Vagina (tissue), 2 donors: ENCODE results near the gene PTH. TPM values are rescaled to one million over a fixed set of nuclear protein-coding genes. Genes with fewer than 3 reads are reported as not detected.

Source experiments
- DNase-seq, 2 donors: peaks; one replicate each; pipeline ENCODE4 v3.0.0-alpha.2; 2017; ENCODE audit errors: extremely low spot score in 2 of 2
- H3K27ac ChIP-seq: fragments of 200-600 bp; sonication (generic); one replicate; pipeline ENCODE4 v1.5.1; 2019
- H3K27me3 ChIP-seq: fragments of 200-600 bp; sonication (generic); one replicate; pipeline ENCODE4 v1.5.1; 2019
- H3K36me3 ChIP-seq, 2 donors: fragments of 200-600 bp; sonication (generic); one replicate each; pipeline ENCODE4 v1.5.1; 2017 to 2019
- H3K4me1 ChIP-seq: fragments of 200-600 bp; sonication (generic); one replicate; pipeline ENCODE4 v1.5.1; 2019
- H3K4me3 ChIP-seq, 2 donors: fragments of 200-600 bp; sonication (generic); 1 replicate in 1 of 2; 2 replicates in 1 of 2; pipeline ENCODE4 v1.5.1; 2016 to 2019
- H3K9me3 ChIP-seq: fragments of 200-600 bp; sonication (generic); one replicate; pipeline ENCODE4 v1.5.1; 2019
- CTCF ChIP-seq, 3 experiments: fragments of 450-650 bp in 2 of 3; fragments of 200-600 bp in 1 of 3; sonication (generic) in 1 of 3; IDR thresholded peaks; one replicate each; pipeline ENCODE4 v1.5.1; 2017 to 2019; ENCODE audit warnings: antibody characterized with exemption in 3 of 3, mild to moderate bottlenecking in 2 of 3, moderate library complexity in 2 of 3
- POLR2A ChIP-seq, 2 donors: fragments of 450-650 bp; IDR thresholded peaks; one replicate each; pipeline ENCODE4 v1.6.1; 2017; ENCODE audit warnings: antibody characterized with exemption in 2 of 2, mild to moderate bottlenecking in 2 of 2, moderate library complexity in 2 of 2
- POLR2AphosphoS5 ChIP-seq, 2 donors: sonication (generic); formaldehyde crosslinking; IDR thresholded peaks; one replicate each; pipeline ENCODE4 v1.9.0; 2017; ENCODE audit warnings: antibody characterized with exemption in 2 of 2, mild to moderate bottlenecking in 2 of 2, low read depth in 1 of 2; ENCODE audit not compliant: insufficient read depth in 1 of 2
- intact Hi-C: fragments of 100-400 bp; cut with DNase I; formaldehyde crosslinking; loops from one replicate; pipeline ENCODE4 v1.15.1; 2023
- total RNA-seq: library from RNA; depleted of rRNA; stranded (reverse); fragments of >200 nt; gene quantifications from one replicate; pipeline ENCODE4 v1.2.3, GENCODE V29; 2016

Gene PTH
- total RNA-seq, 1 donor from 2014 or later, result not detected

- Histone ChIP-seq H3K4me3 (no peak overlapping the region), H3K27me3 (no peaks in the 10 kb centered on the region), H3K36me3 (no peaks in the 10 kb centered on the region), H3K4me1 (peaks cover 23% of the 10 kb centered on the region), H3K9me3 (no peaks in the 10 kb centered on the region), H3K27ac (no peak overlapping the region)
- DNase-seq, result no peak
- intact Hi-C loops, result no loop called here
- TF ChIP-seq POLR2AphosphoS5 (IDR thresholded peaks at IDR 0.05; ENCODE audit: insufficient read depth in 1 of 2, low read depth in 1 of 2) (no peak), CTCF (IDR thresholded peaks at IDR 0.05) (no peak), POLR2A (IDR thresholded peaks at IDR 0.05) (no peak)
Measured at GRCh38 chr11:13461291-13461690, 34.5 kb downstream of the PTH start.

GRCh38 chr11:13450832-13451397 lies 44.9 kb downstream of the PTH start:
- H3K27ac ChIP-seq, result no peak overlapping the region
- no peaks in the 10 kb centered on the region for H3K27me3 ChIP-seq
- H3K4me3 ChIP-seq, result no peak overlapping the region
- intact Hi-C loops, result no loop called here
- TF ChIP-seq POLR2AphosphoS5 (IDR thresholded peaks at IDR 0.05; ENCODE audit: insufficient read depth in 1 of 2, low read depth in 1 of 2), result no peak
- no peak for TF ChIP-seq POLR2A (IDR thresholded peaks at IDR 0.05)
- TF ChIP-seq CTCF (IDR thresholded peaks at IDR 0.05), result no peak
- no peaks in the 10 kb centered on the region for H3K9me3 ChIP-seq
- DNase-seq, result no peak
- no peaks in the 10 kb centered on the region for H3K36me3 ChIP-seq
- H3K4me1 ChIP-seq, result peaks cover 16% of the 10 kb centered on the region

- Histone ChIP-seq H3K4me1 (peaks cover 16% of the 10 kb centered on the region), H3K27me3 (no peaks in the 10 kb centered on the region), H3K4me3 (no peak overlapping the region), H3K36me3 (no peaks in the 10 kb centered on the region), H3K27ac (no peak overlapping the region), H3K9me3 (no peaks in the 10 kb centered on the region)
- TF ChIP-seq POLR2AphosphoS5 (IDR thresholded peaks at IDR 0.05; ENCODE audit: insufficient read depth in 1 of 2, low read depth in 1 of 2) (no peak), CTCF (IDR thresholded peaks at IDR 0.05) (no peak), POLR2A (IDR thresholded peaks at IDR 0.05) (no peak)
- intact Hi-C loops, result no loop called here
- no peak for DNase-seq
Measured at GRCh38 chr11:13449522-13449921, 46.3 kb downstream of the PTH start.

GRCh38 chr11:13448876-13449275 lies 46.9 kb downstream of the PTH start:
- peaks cover 16% of the 10 kb centered on the region for H3K4me1 ChIP-seq
- no peak overlapping the region for H3K4me3 ChIP-seq
- DNase-seq, result no peak
- no peaks in the 10 kb centered on the region for H3K27me3 ChIP-seq
- no peak overlapping the region for H3K27ac ChIP-seq
- no peaks in the 10 kb centered on the region for H3K36me3 ChIP-seq
- TF ChIP-seq CTCF (IDR thresholded peaks at IDR 0.05) (no peak), POLR2AphosphoS5 (IDR thresholded peaks at IDR 0.05; ENCODE audit: insufficient read depth in 1 of 2, low read depth in 1 of 2) (no peak), POLR2A (IDR thresholded peaks at IDR 0.05) (no peak)
- intact Hi-C loops, result no loop called here
- H3K9me3 ChIP-seq, result no peaks in the 10 kb centered on the region

- Histone ChIP-seq H3K9me3 (no peaks in the 10 kb centered on the region), H3K27ac (no peak overlapping the region), H3K36me3 (no peaks in the 10 kb centered on the region), H3K27me3 (no peaks in the 10 kb centered on the region), H3K4me3 (no peak overlapping the region), H3K4me1 (peaks cover 16% of the 10 kb centered on the region)
- intact Hi-C loops, result no loop called here
- TF ChIP-seq POLR2AphosphoS5 (IDR thresholded peaks at IDR 0.05; ENCODE audit: insufficient read depth in 1 of 2, low read depth in 1 of 2) (no peak), POLR2A (IDR thresholded peaks at IDR 0.05) (no peak), CTCF (IDR thresholded peaks at IDR 0.05) (no peak)
- no peak for DNase-seq
Measured at GRCh38 chr11:13446444-13446843, 49.4 kb downstream of the PTH start.
